H9 (cell line): Measurements from ENCODE around the gene SCUBE3. TPM values are rescaled to one million over a fixed set of nuclear protein-coding genes. Genes with fewer than 3 reads are reported as not detected.

Source experiments
- DNase-seq: peaks from one replicate; pipeline ENCODE4 v3.0.0-alpha.2; 2017
- H2AFZ ChIP-seq: one replicate; pipeline ENCODE4 v1.6.1; 2013; ENCODE audit warnings: mild to moderate bottlenecking, low read length, control low read depth, moderate library complexity
- H2AK5ac ChIP-seq: 2 replicates; pipeline ENCODE4 v1.6.1; 2013; ENCODE audit warnings: low read length, control low read depth, mixed read lengths; ENCODE audit not compliant: insufficient read length
- H2BK120ac ChIP-seq: one replicate; pipeline ENCODE4 v1.6.1; 2013; ENCODE audit warnings: low read depth, mild to moderate bottlenecking, low read length, control low read depth, inconsistent platforms; ENCODE audit not compliant: poor library complexity, severe bottlenecking
- H2BK12ac ChIP-seq: 2 replicates; pipeline ENCODE4 v1.6.1; 2013; ENCODE audit warnings: low read length, control low read depth, mixed read lengths, low read depth; ENCODE audit not compliant: insufficient read length
- H2BK15ac ChIP-seq: 2 replicates; pipeline ENCODE4 v1.6.1; 2013; ENCODE audit warnings: low read depth, low read length, control low read depth
- H2BK20ac ChIP-seq: one replicate; pipeline ENCODE4 v1.6.1; 2013; ENCODE audit warnings: low read depth, mild to moderate bottlenecking, low read length, control low read depth, inconsistent platforms; ENCODE audit not compliant: poor library complexity, severe bottlenecking
- H2BK5ac ChIP-seq: 2 replicates; pipeline ENCODE4 v1.6.1; 2013; ENCODE audit warnings: low read length, control low read depth, mixed read lengths; ENCODE audit not compliant: insufficient read length
- H3K14ac ChIP-seq: 2 replicates; pipeline ENCODE4 v1.6.1; 2013; ENCODE audit warnings: low read length, control low read depth; ENCODE audit not compliant: insufficient read depth
- H3K18ac ChIP-seq: 2 replicates; pipeline ENCODE4 v1.6.1; 2013; ENCODE audit warnings: low read depth, mild to moderate bottlenecking, mixed read lengths, low read length, control low read depth; ENCODE audit not compliant: insufficient read length
- H3K23ac ChIP-seq: 2 replicates; pipeline ENCODE4 v1.6.1; 2013; ENCODE audit warnings: low read length, control low read depth, mixed read lengths, low read depth; ENCODE audit not compliant: insufficient read length
- H3K23me2 ChIP-seq: 2 replicates; pipeline ENCODE4 v1.6.1; 2013; ENCODE audit warnings: low read depth, mild to moderate bottlenecking, mixed read lengths, low read length, control low read depth; ENCODE audit not compliant: insufficient read length, poor library complexity, severe bottlenecking
- H3K27ac ChIP-seq: 2 replicates; pipeline ENCODE4 v1.5.1; 2013; ENCODE audit warnings: low read length, control low read depth, mixed read lengths, low read depth; ENCODE audit not compliant: insufficient read length
- H3K27me3 ChIP-seq: 2 replicates; pipeline ENCODE4 v1.6.1; 2013; ENCODE audit warnings: low read length, control low read depth, inconsistent platforms; ENCODE audit not compliant: insufficient read depth
- H3K4ac ChIP-seq: 2 replicates; pipeline ENCODE4 v1.6.1; 2013; ENCODE audit warnings: low read depth, mild to moderate bottlenecking, control low read depth, inconsistent platforms, low read length, moderate library complexity
- H3K4me1 ChIP-seq: 2 replicates; pipeline ENCODE4 v1.6.1; 2013; ENCODE audit warnings: low read length, control low read depth, inconsistent platforms; ENCODE audit not compliant: insufficient read depth
- H3K4me2 ChIP-seq: 2 replicates; pipeline ENCODE4 v1.6.1; 2013; ENCODE audit warnings: low read length, control low read depth, mixed read lengths; ENCODE audit not compliant: insufficient read length, insufficient read depth
- H3K56ac ChIP-seq: 2 replicates; pipeline ENCODE4 v1.6.1; 2013; ENCODE audit warnings: low read depth, mild to moderate bottlenecking, mixed read lengths, low read length, control low read depth; ENCODE audit not compliant: insufficient read length
- H3K79me1 ChIP-seq: 2 replicates; pipeline ENCODE4 v1.6.1; 2013; ENCODE audit warnings: low read depth, mild to moderate bottlenecking, moderate library complexity, low read length, control low read depth, inconsistent platforms; ENCODE audit not compliant: insufficient read depth, poor library complexity, severe bottlenecking
- H3K79me2 ChIP-seq: 2 replicates; pipeline ENCODE4 v1.6.1; 2013; ENCODE audit warnings: low read length, control low read depth, inconsistent platforms; ENCODE audit not compliant: insufficient read depth
- H3K9ac ChIP-seq: 2 replicates; pipeline ENCODE4 v1.6.1; 2013; ENCODE audit warnings: low read length, control low read depth, mixed read lengths; ENCODE audit not compliant: insufficient read length; ENCODE audit errors: extremely low read depth
- H3K9me3 ChIP-seq: one replicate; pipeline ENCODE4 v1.6.1; 2013; ENCODE audit warnings: low read depth, low read length, inconsistent platforms; ENCODE audit not compliant: control insufficient read depth
- H3T11ph ChIP-seq: one replicate; pipeline ENCODE4 v1.6.1; 2013; ENCODE audit warnings: mild to moderate bottlenecking, low read length, control low read depth, inconsistent platforms
- H4K20me1 ChIP-seq: one replicate; pipeline ENCODE4 v1.6.1; 2013; ENCODE audit not compliant: control insufficient read depth, insufficient read length, insufficient read depth
- H4K5ac ChIP-seq: 2 replicates; pipeline ENCODE4 v1.6.1; 2013; ENCODE audit warnings: low read depth, mild to moderate bottlenecking, mixed read lengths, low read length, control low read depth; ENCODE audit not compliant: insufficient read length
- H4K8ac ChIP-seq: replicated peaks from 2 replicates; pipeline ENCODE4 v1.6.1; 2013; ENCODE audit warnings: low read length, control low read depth, mixed read lengths, low read depth; ENCODE audit not compliant: insufficient read length
- H4K91ac ChIP-seq: 2 replicates; pipeline ENCODE4 v1.6.1; 2013; ENCODE audit warnings: low read depth, mild to moderate bottlenecking, moderate library complexity, mixed read lengths, low read length, control low read depth; ENCODE audit not compliant: insufficient read length
- H3K27ac Mint-ChIP-seq, 3 experiments: 2 replicates in 2 of 3; 3 replicates in 1 of 3; pipeline ENCODE4 v1.8.0; 2020 to 2021; ENCODE audit warnings: mixed read lengths in 3 of 3, mild to moderate bottlenecking in 1 of 3, moderate library complexity in 1 of 3
- H3K27me3 Mint-ChIP-seq: 2 replicates; pipeline ENCODE4 v1.8.0; 2021; ENCODE audit warnings: low read depth, mild to moderate bottlenecking, moderate library complexity, mixed read lengths
- H3K36me3 Mint-ChIP-seq, 3 experiments: 2 replicates in 2 of 3; 3 replicates in 1 of 3; pipeline ENCODE4 v1.8.0; 2020 to 2021; ENCODE audit warnings: low read depth in 3 of 3, mixed read lengths in 3 of 3; ENCODE audit not compliant: insufficient read depth in 1 of 3
- H3K4me1 Mint-ChIP-seq, 2 experiments: 2 replicates each; pipeline ENCODE4 v1.8.0; 2020; ENCODE audit warnings: mixed read lengths in 2 of 2
- H3K4me3 Mint-ChIP-seq, 2 experiments: 2 replicates in 1 of 2; 3 replicates in 1 of 2; pipeline ENCODE4 v1.8.0; 2020 to 2021; ENCODE audit warnings: mild to moderate bottlenecking in 2 of 2, mixed read lengths in 2 of 2, moderate library complexity in 1 of 2
- H3K9me3 Mint-ChIP-seq, 2 experiments: 2 replicates in 1 of 2; 3 replicates in 1 of 2; pipeline ENCODE4 v1.8.0; 2020; ENCODE audit warnings: mild to moderate bottlenecking in 2 of 2, mixed read lengths in 2 of 2, moderate library complexity in 1 of 2
- WGBS: extraction: QIAGEN DNeasy Blood & Tissue Kit; methylation state at CpG from one replicate; pipeline ENCODE4 v1.1.7; 2013; ENCODE audit warnings: missing lambda C conversion rate, low lambda C conversion rate, mixed read lengths; ENCODE audit not compliant: insufficient read length; ENCODE audit errors: extremely low coverage; 5-methylcytosine and 5-hydroxymethylcytosine counted together
- total RNA-seq: library from RNA; stranded (reverse); gene quantifications from 2 replicates; pipeline ENCODE4 v1.2.1, GENCODE V29; 2021
- TF ChIP-seq, protein P1 (sequence below): fragments of 200-600 bp; sonication (generic); conservative IDR thresholded peaks from 3 replicates; pipeline ENCODE4 v1.8.0; 2021; ENCODE audit warnings: antibody characterized with exemption, mild to moderate bottlenecking

The SCUBE3 gene
- total RNA-seq, 1 experiment from 2014 or later = 2.7 TPM

DNA sequence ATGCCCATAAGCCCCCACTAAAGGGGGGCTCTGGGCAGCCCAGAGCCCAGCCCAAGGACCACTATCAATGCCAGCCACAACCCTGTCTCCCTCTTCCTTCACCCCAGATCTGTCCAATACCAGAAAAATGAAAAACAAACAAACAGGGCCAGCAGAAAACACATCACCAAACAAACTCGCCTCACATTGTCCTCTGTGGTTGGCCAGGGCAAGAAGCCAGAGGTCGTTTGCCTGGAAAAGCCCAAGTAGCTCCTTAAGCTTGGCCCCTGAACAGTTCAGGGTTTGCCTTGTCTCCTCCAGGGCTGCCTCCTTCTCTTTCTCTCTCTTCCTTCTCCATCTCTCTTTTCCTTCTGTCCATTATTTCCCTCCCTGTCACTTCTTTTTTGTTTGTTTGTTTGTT lies 10.1 kb upstream of the SCUBE3 start:
- WGBS = no CpG with 5 or more reads among the region's 2 CpGs
- Histone ChIP-seq H3K23ac (no peak overlapping the region), H3K79me1 (no peaks in the 10 kb centered on the region), H2BK20ac (no peak overlapping the region), H2BK5ac (no peak overlapping the region), H3K4me2 (no peak overlapping the region), H2AFZ (no peak overlapping the region), H2BK12ac (no peak overlapping the region), H3K23me2 (no peaks in the 10 kb centered on the region), H2AK5ac (no peak overlapping the region), H3K4me1 (no peaks in the 10 kb centered on the region), H3K9ac (no peak overlapping the region), H3K27ac (no peak overlapping the region), H3K27me3 (peaks cover 8% of the 10 kb centered on the region; the same call in 1 of the 2 replicates), H4K91ac (no peak overlapping the region), H3K79me2 (no peaks in the 10 kb centered on the region), H3K56ac (no peak overlapping the region), H3K4ac (no peak overlapping the region), H3K18ac (no peak overlapping the region), H3K9me3 (no peaks in the 10 kb centered on the region), H3K14ac (no peak overlapping the region), H4K8ac (no peak overlapping the region), H3T11ph (no peak overlapping the region), H2BK15ac (no peak overlapping the region; the same call in 1 of the 2 replicates), H4K5ac (no peak overlapping the region), H4K20me1 (no peaks in the 10 kb centered on the region), H2BK120ac (no peak overlapping the region)
- Mint-ChIP-seq H3K27ac (no peak overlapping the region), H3K4me1 (peaks cover 11 to 17% of the 10 kb centered on the region in 2 experiments), H3K36me3 (no peaks in the 10 kb centered on the region), H3K4me3 (no peak overlapping the region), H3K9me3 (no peaks in the 10 kb centered on the region), H3K27me3 (peaks cover 69% of the 10 kb centered on the region)
- TF ChIP-seq, protein P1, sequence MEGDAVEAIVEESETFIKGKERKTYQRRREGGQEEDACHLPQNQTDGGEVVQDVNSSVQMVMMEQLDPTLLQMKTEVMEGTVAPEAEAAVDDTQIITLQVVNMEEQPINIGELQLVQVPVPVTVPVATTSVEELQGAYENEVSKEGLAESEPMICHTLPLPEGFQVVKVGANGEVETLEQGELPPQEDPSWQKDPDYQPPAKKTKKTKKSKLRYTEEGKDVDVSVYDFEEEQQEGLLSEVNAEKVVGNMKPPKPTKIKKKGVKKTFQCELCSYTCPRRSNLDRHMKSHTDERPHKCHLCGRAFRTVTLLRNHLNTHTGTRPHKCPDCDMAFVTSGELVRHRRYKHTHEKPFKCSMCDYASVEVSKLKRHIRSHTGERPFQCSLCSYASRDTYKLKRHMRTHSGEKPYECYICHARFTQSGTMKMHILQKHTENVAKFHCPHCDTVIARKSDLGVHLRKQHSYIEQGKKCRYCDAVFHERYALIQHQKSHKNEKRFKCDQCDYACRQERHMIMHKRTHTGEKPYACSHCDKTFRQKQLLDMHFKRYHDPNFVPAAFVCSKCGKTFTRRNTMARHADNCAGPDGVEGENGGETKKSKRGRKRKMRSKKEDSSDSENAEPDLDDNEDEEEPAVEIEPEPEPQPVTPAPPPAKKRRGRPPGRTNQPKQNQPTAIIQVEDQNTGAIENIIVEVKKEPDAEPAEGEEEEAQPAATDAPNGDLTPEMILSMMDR = no peak
- DNase-seq = no peak
